Subcutaneous abdominal adipose tissue (tissue), 5 donors: ENCODE measurements around the gene PDE4DIP.
"Not testable (repeated sequence)": the region's sequence is repeated elsewhere in the genome, so short reads cannot be mapped to it uniquely, and the experiment has no call there.

ENCODE experiments used
- H3K27ac ChIP-seq: one replicate; pipeline ENCODE4 v1.7.0; 2013; ENCODE audit warnings: low read depth, mild to moderate bottlenecking, inconsistent platforms, low read length, moderate library complexity
- H3K27me3 ChIP-seq, 5 donors: one replicate each; pipeline ENCODE4 v1.7.0; 2013; ENCODE audit warnings: low read length in 5 of 5, inconsistent platforms in 1 of 5; ENCODE audit not compliant: control insufficient read depth in 5 of 5, insufficient read depth in 4 of 5
- H3K36me3 ChIP-seq, 5 donors: one replicate each; pipeline ENCODE4 v1.7.0; 2013; ENCODE audit warnings: low read length in 5 of 5; ENCODE audit not compliant: control insufficient read depth in 5 of 5, insufficient read depth in 5 of 5
- H3K4me1 ChIP-seq, 5 donors: one replicate each; pipeline ENCODE4 v1.7.0; 2013; ENCODE audit warnings: low read length in 5 of 5, mild to moderate bottlenecking in 3 of 5, moderate library complexity in 1 of 5; ENCODE audit not compliant: control insufficient read depth in 5 of 5, insufficient read depth in 5 of 5
- H3K4me3 ChIP-seq, 5 donors: one replicate each; pipeline ENCODE4 v1.7.0; 2013; ENCODE audit warnings: low read length in 5 of 5, low read depth in 1 of 5
- H3K9ac ChIP-seq, 5 donors: one replicate each; pipeline ENCODE4 v1.7.0; 2013; ENCODE audit warnings: low read length in 5 of 5, mild to moderate bottlenecking in 4 of 5, moderate library complexity in 3 of 5
- H3K9me3 ChIP-seq, 5 donors: one replicate each; pipeline ENCODE4 v1.7.0; 2013; ENCODE audit warnings: low read length in 5 of 5; ENCODE audit not compliant: control insufficient read depth in 5 of 5
- donor health status: healthy.
- donor health status: healthy.
- donor health status: healthy.
- donor health status: healthy.
- donor health status: healthy.

Gene PDE4DIP

GRCh38 chr1:149064611-149065010 lies 220.4 kb downstream of the PDE4DIP start:
- H3K27me3 ChIP-seq, H3K36me3 ChIP-seq, H3K4me1 ChIP-seq, H3K27ac ChIP-seq, H3K9me3 ChIP-seq, H3K9ac ChIP-seq, H3K4me3 ChIP-seq: not testable (repeated sequence)

- not testable (repeated sequence) for H3K36me3 ChIP-seq, H3K9me3 ChIP-seq, H3K27me3 ChIP-seq, H3K4me1 ChIP-seq, H3K4me3 ChIP-seq, H3K27ac ChIP-seq, H3K9ac ChIP-seq
These were observed 231.4 kb downstream of the PDE4DIP start for GRCh38 chr1:149075505-149076127.
